ENCODE results near the gene KDF1. TPM values are rescaled to one million over a fixed set of nuclear protein-coding genes. Genes with fewer than 3 reads are reported as not detected.

The KDF1 gene
- total and polyA plus RNA-seq, 2 of the 13 experiments (the other 11 are each of a cell fraction or from before 2014, with no cell fraction given) = 1.9 to 4.9 TPM

DNA sequence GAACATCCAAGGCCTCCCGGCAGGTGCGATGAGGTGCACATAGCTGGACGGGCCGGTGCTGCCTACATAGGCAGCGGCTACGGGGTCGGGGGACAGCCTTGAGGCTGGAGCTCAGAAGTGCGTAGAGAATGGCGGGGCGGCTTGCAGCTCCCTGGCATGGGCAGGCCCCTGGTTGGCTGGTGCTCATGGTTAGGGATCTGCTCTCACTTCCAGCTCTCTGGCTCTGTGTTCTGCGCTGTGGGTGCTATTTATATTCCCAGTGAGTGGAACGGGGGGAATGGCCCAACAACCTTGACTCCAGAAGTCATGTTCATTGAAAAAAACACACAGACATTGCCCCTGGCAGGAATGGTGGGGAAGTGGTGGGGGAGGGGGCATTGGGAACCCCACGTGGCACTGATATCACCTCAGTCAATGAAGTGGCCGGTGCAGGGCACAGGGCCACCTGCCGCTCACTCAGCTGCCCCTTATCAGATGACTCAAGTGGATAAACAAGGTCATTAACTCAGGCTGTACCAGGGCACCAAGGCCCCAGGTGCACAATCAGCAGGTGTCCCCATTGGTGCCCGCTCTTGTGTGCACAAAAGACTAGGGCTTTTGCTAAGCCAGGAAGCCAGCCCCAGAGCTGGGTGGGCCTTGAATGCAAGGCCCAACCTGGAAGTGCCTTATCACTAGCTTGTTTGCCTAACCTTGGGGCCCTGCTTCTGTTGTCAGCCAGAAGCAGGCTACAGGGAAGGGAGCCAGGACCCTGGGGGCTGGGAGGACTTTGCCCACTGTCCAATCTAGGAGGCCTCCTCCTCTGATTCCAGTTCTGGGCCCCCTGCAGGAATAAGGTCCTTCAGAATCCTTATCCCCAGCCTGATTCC lies 46.3 kb downstream of the KDF1 start, which contains the start of gene NR0B2 (continued):
- TF ChIP-seq ZNF687 (CRISPR knock-in tag; IDR thresholded peaks at IDR 0.05) (peak; percentile 97), ZC3H4 (CRISPR knock-in tag; IDR thresholded peaks at IDR 0.05; ENCODE audit: borderline replicate concordance) (peak; percentile 39; the same call in 1 of the 2 replicates), ZNF780A (CRISPR knock-in tag; IDR thresholded peaks at IDR 0.05) (peak; percentile 93), ZNF788 (CRISPR knock-in tag; IDR thresholded peaks at IDR 0.05; ENCODE audit: borderline replicate concordance) (peak; percentile 80; the same call in 1 of the 2 replicates), TOE1 (CRISPR knock-in tag; IDR thresholded peaks at IDR 0.05) (no peak; the same call in 1 of the 2 replicates), CAMTA2 (CRISPR knock-in tag; IDR thresholded peaks at IDR 0.05; ENCODE audit: borderline replicate concordance) (peak; percentile 73; the same call in 1 of the 2 replicates), GATAD2A (CRISPR knock-in tag; IDR thresholded peaks at IDR 0.05) (peak; percentile 99)
- TF ChIP-seq, protein P1, sequence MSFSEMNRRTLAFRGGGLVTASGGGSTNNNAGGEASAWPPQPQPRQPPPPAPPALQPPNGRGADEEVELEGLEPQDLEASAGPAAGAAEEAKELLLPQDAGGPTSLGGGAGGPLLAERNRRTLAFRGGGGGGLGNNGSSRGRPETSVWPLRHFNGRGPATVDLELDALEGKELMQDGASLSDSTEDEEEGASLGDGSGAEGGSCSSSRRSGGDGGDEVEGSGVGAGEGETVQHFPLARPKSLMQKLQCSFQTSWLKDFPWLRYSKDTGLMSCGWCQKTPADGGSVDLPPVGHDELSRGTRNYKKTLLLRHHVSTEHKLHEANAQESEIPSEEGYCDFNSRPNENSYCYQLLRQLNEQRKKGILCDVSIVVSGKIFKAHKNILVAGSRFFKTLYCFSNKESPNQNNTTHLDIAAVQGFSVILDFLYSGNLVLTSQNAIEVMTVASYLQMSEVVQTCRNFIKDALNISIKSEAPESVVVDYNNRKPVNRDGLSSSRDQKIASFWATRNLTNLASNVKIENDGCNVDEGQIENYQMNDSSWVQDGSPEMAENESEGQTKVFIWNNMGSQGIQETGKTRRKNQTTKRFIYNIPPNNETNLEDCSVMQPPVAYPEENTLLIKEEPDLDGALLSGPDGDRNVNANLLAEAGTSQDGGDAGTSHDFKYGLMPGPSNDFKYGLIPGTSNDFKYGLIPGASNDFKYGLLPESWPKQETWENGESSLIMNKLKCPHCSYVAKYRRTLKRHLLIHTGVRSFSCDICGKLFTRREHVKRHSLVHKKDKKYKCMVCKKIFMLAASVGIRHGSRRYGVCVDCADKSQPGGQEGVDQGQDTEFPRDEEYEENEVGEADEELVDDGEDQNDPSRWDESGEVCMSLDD (CRISPR knock-in tag; IDR thresholded peaks at IDR 0.05; ENCODE audit: borderline replicate concordance) = peak; percentile 22; the same call in 1 of the 2 replicates
